A673 (cell line): ENCODE data around the gene CHD9. TPM values are rescaled to one million over a fixed set of nuclear protein-coding genes. Genes with fewer than 3 reads are reported as not detected.
A peak's percentile ranks its signal among the peaks of the same experiment; 100 is the strongest.

Experiments used
- BruUV-seq: library from RNA; stranded (reverse); fragments of 400-500 nt; replicated peaks from 2 replicates; lab custom pipeline; 2021; lab: Mats Ljungman, UMichigan
- CTCF ChIA-PET: fragments of 300-600 bp; sonication (Branson Sonifier 250); formaldehyde crosslinking; loops from one replicate; lab custom pipeline; 2022; ENCODE audit warnings: antibody characterized with exemption; lab: Charles Lee
- POLR2A ChIA-PET: fragments of 300-600 bp; sonication (Branson Sonifier 250); formaldehyde crosslinking; loops from one replicate; lab custom pipeline; 2022; ENCODE audit warnings: antibody characterized with exemption; ENCODE audit not compliant: low non-redundant PET; lab: Charles Lee
- DNase-seq: peaks from one replicate; pipeline ENCODE4 v3.0.0-alpha.2; 2015; ENCODE audit warnings: low spot score
- H3K27ac ChIP-seq: fragments of 200-600 bp; sonication (generic); 2 replicates; pipeline ENCODE4 v1.5.1; 2016; ENCODE audit warnings: mixed run types, low read depth, mild to moderate bottlenecking, mixed read lengths, antibody characterized with exemption, low read length; ENCODE audit not compliant: poor library complexity, severe bottlenecking
- H3K27me3 ChIP-seq: fragments of 200-600 bp; sonication (generic); replicated peaks from 2 replicates; pipeline ENCODE4 v1.6.1; 2017; ENCODE audit warnings: mixed run types, low read depth, mild to moderate bottlenecking, mixed read lengths, antibody characterized with exemption, low read length; ENCODE audit not compliant: insufficient read depth, poor library complexity
- H3K36me3 ChIP-seq: fragments of 200-600 bp; sonication (generic); 2 replicates; pipeline ENCODE4 v1.6.1; 2016; ENCODE audit warnings: mixed run types, mild to moderate bottlenecking, mixed read lengths, antibody characterized with exemption, low read length; ENCODE audit not compliant: insufficient read depth, poor library complexity, severe bottlenecking
- H3K4me1 ChIP-seq: fragments of 200-600 bp; sonication (generic); 2 replicates; pipeline ENCODE4 v1.6.1; 2017; ENCODE audit warnings: mixed run types, mild to moderate bottlenecking, mixed read lengths, antibody characterized with exemption, low read length; ENCODE audit not compliant: insufficient read depth, poor library complexity, severe bottlenecking
- H3K4me3 ChIP-seq: fragments of 200-600 bp; sonication (generic); 2 replicates; pipeline ENCODE4 v1.5.1; 2016; ENCODE audit warnings: low read depth, mixed run types, mild to moderate bottlenecking, mixed read lengths, low read length; ENCODE audit not compliant: poor library complexity, severe bottlenecking
- H3K9me3 ChIP-seq: fragments of 200-600 bp; sonication (generic); 2 replicates; pipeline ENCODE4 v1.6.1; 2016; ENCODE audit warnings: mixed run types, low read depth, mild to moderate bottlenecking, mixed read lengths, antibody characterized with exemption, low read length; ENCODE audit not compliant: poor library complexity, severe bottlenecking
- CTCF ChIP-seq: fragments of 300-800, 200-600 bp; sonication (generic); conservative IDR thresholded peaks from 2 replicates; pipeline ENCODE4 v1.5.1; 2017; ENCODE audit warnings: low read depth, mild to moderate bottlenecking, antibody characterized with exemption, low read length, moderate library complexity, mixed read lengths
- EZH2 ChIP-seq: fragments of 200-600 bp; sonication (generic); IDR thresholded peaks from 2 replicates; pipeline ENCODE4 v1.6.1; 2017; ENCODE audit warnings: borderline replicate concordance, low read depth, mild to moderate bottlenecking, mixed read lengths, antibody characterized with exemption, low read length; ENCODE audit not compliant: poor library complexity, severe bottlenecking
- intact Hi-C: fragments of 100-400 bp; cut with micrococcal nuclease; formaldehyde crosslinking; loops from one replicate; pipeline ENCODE4 v1.10.0; 2022; ENCODE audit not compliant: unreplicated experiment
- total RNA-seq: library from RNA; stranded (reverse); gene quantifications from 2 replicates; pipeline ENCODE4 v1.2.3, GENCODE V29; 2021

Gene CHD9
- total RNA-seq, 1 experiment from 2014 or later: 76.8 TPM

DNA sequence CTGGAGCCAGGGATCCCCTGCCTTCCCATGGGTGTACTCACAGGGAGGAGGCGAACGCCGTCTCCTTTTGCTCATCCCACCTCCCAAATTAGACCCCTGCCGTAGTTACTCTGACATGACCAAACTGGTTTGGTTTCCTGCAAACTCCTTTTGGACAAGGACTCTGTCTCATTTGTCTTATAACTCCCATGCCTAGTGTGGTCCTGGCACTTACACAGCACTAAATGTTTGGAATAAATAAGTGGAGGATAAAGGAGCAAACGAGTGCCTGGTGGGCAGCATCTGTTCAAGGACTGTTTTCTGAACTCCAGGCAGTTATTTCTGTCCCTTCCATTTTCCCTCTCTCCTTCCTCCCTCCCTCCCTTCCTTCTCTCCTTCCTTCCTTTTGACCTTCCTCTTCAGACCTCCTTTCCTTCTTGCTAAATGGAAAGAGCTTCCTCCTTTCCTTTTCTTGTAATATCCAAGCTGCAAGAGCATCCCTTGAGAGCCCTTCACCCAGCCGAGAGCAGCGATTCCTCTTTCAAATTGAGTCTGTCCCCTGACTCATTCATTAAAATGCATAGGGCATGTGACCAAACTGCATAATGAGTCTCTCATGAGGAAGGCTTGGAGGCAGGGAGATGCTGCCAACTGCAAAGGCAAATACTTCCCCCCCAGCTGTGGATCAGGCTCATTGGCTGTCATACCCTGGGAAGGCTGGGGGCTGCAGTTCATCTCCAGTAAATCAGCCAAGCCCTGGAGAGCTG lies 36.8 kb downstream of the CHD9 start:
- Histone ChIP-seq H3K9me3 (no peaks in the 10 kb centered on the region), H3K27me3 (no peaks in the 10 kb centered on the region), H3K4me3 (peak overlapping the region; percentile 25), H3K4me1 (peaks cover 66% of the 10 kb centered on the region), H3K36me3 (no peaks in the 10 kb centered on the region), H3K27ac (peak overlapping the region; percentile 91)
- TSS peak; percentile 63 for BruUV-seq
- POLR2A ChIA-PET: interaction anchor here (0.6 kb wide), 2 partner anchors 24 to 31 kb away, joined by 3 to 5 read pairs; no protein-coding TSS in a partner anchor
- intact Hi-C loops: no loop called here
- DNase-seq: peak; percentile 99
- no peak for TF ChIP-seq CTCF
- no peak for TF ChIP-seq EZH2
- CTCF ChIA-PET: no interaction called here

GRCh38 chr16:53092284-53092683 lies 37.5 kb downstream of the CHD9 start:
- no peak for TF ChIP-seq CTCF
- no peak for TF ChIP-seq EZH2
- CTCF ChIA-PET: no interaction called here

DNA sequence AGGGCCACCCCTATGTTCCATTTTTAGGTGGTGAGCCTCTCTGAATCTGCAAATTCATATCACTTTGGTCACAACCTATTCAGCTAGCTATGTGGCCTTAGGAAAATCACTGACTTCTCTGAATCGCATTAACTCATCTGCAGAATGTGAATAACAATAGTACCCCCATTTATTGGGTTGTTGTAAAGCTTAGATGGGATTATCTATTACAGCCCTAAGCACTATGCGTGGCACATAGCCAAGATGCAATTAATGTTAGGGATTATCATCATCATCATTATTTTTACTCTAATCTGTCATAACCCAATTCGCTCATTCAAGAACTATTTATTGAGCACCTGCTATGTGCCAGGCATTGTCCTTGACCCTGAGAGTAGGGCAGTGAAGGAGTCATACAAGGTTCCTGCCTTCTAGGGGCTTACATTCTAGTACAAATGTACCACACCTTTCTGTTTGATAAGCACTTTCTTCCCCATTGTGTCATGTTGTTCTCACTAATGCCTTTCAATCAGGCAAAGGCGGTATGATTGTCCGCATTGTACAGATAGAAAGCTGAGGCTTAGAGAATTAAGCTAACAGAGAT lies 38.5 kb downstream of the CHD9 start:
- DNase-seq: peak; percentile 33
- Histone ChIP-seq H3K36me3 (no peaks in the 10 kb centered on the region), H3K4me1 (peaks cover 72% of the 10 kb centered on the region), H3K9me3 (no peaks in the 10 kb centered on the region), H3K27ac (peak overlapping the region; percentile 88), H3K27me3 (no peaks in the 10 kb centered on the region), H3K4me3 (no peak overlapping the region)
- no TSS peak for BruUV-seq
- CTCF ChIA-PET: no interaction called here
- intact Hi-C loops: no loop called here
- TF ChIP-seq CTCF (no peak), EZH2 (no peak)
- POLR2A ChIA-PET: no interaction called here

More at GRCh38 chr16:53092284-53092683, 37.5 kb downstream of the CHD9 start:
- Histone ChIP-seq H3K27me3 (no peaks in the 10 kb centered on the region), H3K36me3 (no peaks in the 10 kb centered on the region), H3K27ac (peak overlapping the region; percentile 91), H3K9me3 (no peaks in the 10 kb centered on the region), H3K4me1 (peaks cover 65% of the 10 kb centered on the region), H3K4me3 (no peak overlapping the region)
- no TSS peak for BruUV-seq
- intact Hi-C loops: no loop called here
- no peak for DNase-seq
- POLR2A ChIA-PET: interaction anchor here (0.6 kb wide), 2 partner anchors 24 to 32 kb away, joined by 3 to 5 read pairs; no protein-coding TSS in a partner anchor
